Left lung (tissue), 10 donors: ENCODE measurements around the gene SLU7. TPM values are rescaled to one million over a fixed set of nuclear protein-coding genes. Genes with fewer than 3 reads are reported as not detected.
A peak's percentile ranks its signal among the peaks of the same experiment; 100 is the strongest.

ENCODE experiments used
- ATAC-seq: fragments of 200-7000 bp; cut with Tn5 transposase; one replicate; pipeline ENCODE4 v1.9.1; 2020; ENCODE audit warnings: moderate library complexity
- DNase-seq, 4 donors: peaks; one replicate each; pipeline ENCODE4 v3.0.0-alpha.2; 2013 to 2020
- H3K27ac ChIP-seq, 2 donors: fragments of 200-600 bp; sonication (generic) in 1 of 2; one replicate each; pipeline versions ENCODE4 v1.5.0 to v1.8.0; 2020 to 2021
- H3K27me3 ChIP-seq, 2 donors: fragments of 200-600 bp; sonication (generic) in 1 of 2; one replicate each; pipeline versions ENCODE4 v1.5.0 to v1.8.0; 2020 to 2021
- H3K36me3 ChIP-seq, 2 donors: fragments of 200-600 bp; sonication (generic) in 1 of 2; one replicate each; pipeline versions ENCODE4 v1.5.0 to v1.8.0; 2020 to 2021
- H3K4me1 ChIP-seq, 2 donors: fragments of 200-600 bp; one replicate each; pipeline ENCODE4 v1.8.0; 2021
- H3K4me3 ChIP-seq, 2 donors: fragments of 200-600 bp; sonication (generic) in 1 of 2; one replicate each; pipeline versions ENCODE4 v1.5.0 to v1.8.0; 2020 to 2021; ENCODE audit warnings: mild to moderate bottlenecking in 1 of 2
- H3K9me3 ChIP-seq, 2 donors: fragments of 200-600 bp; sonication (generic) in 1 of 2; one replicate each; pipeline versions ENCODE4 v1.5.0 to v1.8.0; 2020 to 2021
- intact Hi-C, 2 donors: fragments of 100-400 bp; cut with DNase I; formaldehyde crosslinking; loops; one replicate each; pipeline versions ENCODE4 v1.11.2 to v1.14.2; 2022
- polyA plus RNA-seq, 6 donors: library from polyadenylated mRNA; unstranded; fragments of 120-200 nt; gene quantifications; one replicate each; pipeline ENCODE4 v1.2.1, GENCODE V29; 2013; ENCODE audit not compliant: insufficient read length in 6 of 6
- total RNA-seq, 2 donors: library from RNA; stranded (reverse); fragmentation: NEBNext Ultra II Directional; extraction: Animal tissue kit (Norgen Biotek cat#: 25700); gene quantifications; one replicate each; pipeline ENCODE4 v1.2.1, GENCODE V29; 2021
- TF ChIP-seq, protein P1 (sequence below), 2 donors: fragments of 200-600 bp; sonication (generic) in 1 of 2; IDR thresholded peaks; one replicate each; pipeline versions ENCODE4 v1.5.0 to v1.8.0; 2021; ENCODE audit warnings: antibody characterized with exemption in 2 of 2
- donor health status: DM: no; HTN: yes; CAD: no.
- donor health status: DM: no; HTN: no; CAD: no.

Gene SLU7
- total and polyA plus RNA-seq, 8 donors = 36.1 to 74.1 (median 58.5) TPM

- H3K4me1 ChIP-seq = peaks cover 7 to 18% of the 10 kb centered on the region in 2 donors
- DNase-seq (no peak), ATAC-seq (no peak)
- H3K27ac ChIP-seq = no peak overlapping the region
- no peaks in the 10 kb centered on the region for H3K36me3 ChIP-seq
- no peak overlapping the region for H3K4me3 ChIP-seq
- intact Hi-C loops = no loop called here
- TF ChIP-seq, protein P1, sequence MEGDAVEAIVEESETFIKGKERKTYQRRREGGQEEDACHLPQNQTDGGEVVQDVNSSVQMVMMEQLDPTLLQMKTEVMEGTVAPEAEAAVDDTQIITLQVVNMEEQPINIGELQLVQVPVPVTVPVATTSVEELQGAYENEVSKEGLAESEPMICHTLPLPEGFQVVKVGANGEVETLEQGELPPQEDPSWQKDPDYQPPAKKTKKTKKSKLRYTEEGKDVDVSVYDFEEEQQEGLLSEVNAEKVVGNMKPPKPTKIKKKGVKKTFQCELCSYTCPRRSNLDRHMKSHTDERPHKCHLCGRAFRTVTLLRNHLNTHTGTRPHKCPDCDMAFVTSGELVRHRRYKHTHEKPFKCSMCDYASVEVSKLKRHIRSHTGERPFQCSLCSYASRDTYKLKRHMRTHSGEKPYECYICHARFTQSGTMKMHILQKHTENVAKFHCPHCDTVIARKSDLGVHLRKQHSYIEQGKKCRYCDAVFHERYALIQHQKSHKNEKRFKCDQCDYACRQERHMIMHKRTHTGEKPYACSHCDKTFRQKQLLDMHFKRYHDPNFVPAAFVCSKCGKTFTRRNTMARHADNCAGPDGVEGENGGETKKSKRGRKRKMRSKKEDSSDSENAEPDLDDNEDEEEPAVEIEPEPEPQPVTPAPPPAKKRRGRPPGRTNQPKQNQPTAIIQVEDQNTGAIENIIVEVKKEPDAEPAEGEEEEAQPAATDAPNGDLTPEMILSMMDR (IDR thresholded peaks at IDR 0.05) = no peak
- H3K27me3 ChIP-seq = peaks cover 0 to 23% of the 10 kb centered on the region in 2 donors
- no peaks in the 10 kb centered on the region for H3K9me3 ChIP-seq
These were observed 52.7 kb downstream of the SLU7 start for GRCh38 chr5:160366230-160366629.

DNA sequence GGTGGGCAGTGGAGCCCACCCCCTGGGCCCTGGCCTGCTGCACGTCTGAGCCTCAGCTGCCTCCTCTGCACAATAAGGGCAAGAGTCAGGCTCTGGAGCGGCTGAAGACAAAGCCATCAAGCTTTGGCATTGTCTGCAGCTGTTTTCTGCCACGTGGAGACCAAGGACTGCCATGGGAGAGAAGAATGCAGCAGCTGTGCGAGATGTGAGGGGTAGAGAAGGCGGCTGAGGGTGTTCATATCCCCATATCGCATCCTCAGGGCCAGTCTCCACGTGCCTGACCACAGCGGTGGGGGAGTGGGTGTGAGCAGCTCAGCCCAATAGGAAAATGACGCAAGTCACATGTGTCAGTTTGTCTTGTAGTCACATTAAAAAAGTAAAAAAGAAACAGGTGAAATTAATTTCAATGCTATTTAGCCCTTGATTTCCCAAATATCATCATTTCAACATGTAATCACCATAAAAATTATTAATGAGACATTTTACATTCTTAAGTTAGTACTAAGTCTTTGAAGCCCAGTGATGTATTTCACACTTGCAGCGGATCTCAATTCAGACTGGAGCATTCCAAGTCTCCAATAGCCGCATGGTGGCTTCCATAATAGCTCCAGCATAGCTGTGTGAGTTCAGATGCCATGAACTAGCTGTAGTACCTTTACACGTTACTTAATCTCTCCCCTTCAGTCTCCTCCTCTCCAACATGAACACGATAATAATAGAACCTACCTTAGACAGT lies 55.1 kb downstream of the SLU7 start:
- H3K36me3 ChIP-seq = no peaks in the 10 kb centered on the region
- DNase-seq (no peak), ATAC-seq (no peak)
- no peaks in the 10 kb centered on the region for H3K27me3 ChIP-seq
- TF ChIP-seq, protein P1 (IDR thresholded peaks at IDR 0.05) = no peak
- peaks cover 6 to 13% of the 10 kb centered on the region in 2 donors for H3K4me1 ChIP-seq
- no peaks in the 10 kb centered on the region for H3K9me3 ChIP-seq
- peak overlapping the region in 1 of 2 donors; percentile 7 for H3K27ac ChIP-seq
- intact Hi-C loops = no loop called here
- no peak overlapping the region for H3K4me3 ChIP-seq

GRCh38 chr5:160363211-160363610 lies 55.7 kb downstream of the SLU7 start:
- Histone ChIP-seq H3K4me3 (no peak overlapping the region), H3K36me3 (no peaks in the 10 kb centered on the region), H3K4me1 (peaks cover 6 to 13% of the 10 kb centered on the region in 2 donors), H3K27me3 (no peaks in the 10 kb centered on the region), H3K27ac (peak overlapping the region in 1 of 2 donors; percentile 39), H3K9me3 (no peaks in the 10 kb centered on the region)
- TF ChIP-seq, protein P1 (IDR thresholded peaks at IDR 0.05) = no peak
- intact Hi-C loops = no loop called here
- ATAC-seq (no peak), DNase-seq (peak in 1 of 4 donors; percentile 41)

DNA sequence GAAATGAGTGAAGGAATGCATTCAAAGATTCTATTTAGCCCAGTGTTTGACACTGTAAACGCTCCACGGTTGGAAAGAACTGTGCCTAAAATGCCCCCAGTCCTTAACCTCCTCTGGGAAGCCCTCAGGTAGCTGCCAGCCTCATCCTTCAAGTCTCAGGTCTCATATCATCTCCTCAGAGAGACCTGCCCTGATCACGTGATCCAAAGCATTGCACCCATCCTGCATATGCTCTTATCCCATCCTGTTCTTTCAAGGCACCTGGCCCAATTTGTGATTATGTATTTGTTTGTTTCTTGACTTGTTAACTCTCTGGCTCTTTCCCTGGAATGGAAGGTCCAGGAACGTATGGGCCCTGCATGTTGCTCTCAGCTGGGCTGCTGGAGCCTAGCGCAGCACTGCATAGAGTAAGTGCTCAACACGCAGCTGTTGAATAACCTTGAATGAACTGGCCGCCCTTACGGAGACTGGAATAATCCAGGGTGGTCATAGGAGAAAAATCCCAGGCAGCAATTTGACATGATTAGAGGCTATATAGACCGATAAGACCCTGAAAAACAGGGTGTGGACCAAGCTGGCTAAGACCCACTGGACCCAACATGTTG lies 57.2 kb downstream of the SLU7 start:
- intact Hi-C loops = no loop called here
- H3K27me3 ChIP-seq = no peaks in the 10 kb centered on the region
- peaks cover 6 to 17% of the 10 kb centered on the region in 2 donors for H3K4me1 ChIP-seq
- TF ChIP-seq, protein P1 (IDR thresholded peaks at IDR 0.05) = no peak
- ATAC-seq = no peak
- no peak overlapping the region for H3K4me3 ChIP-seq
- H3K9me3 ChIP-seq = no peaks in the 10 kb centered on the region
- no peak overlapping the region for H3K27ac ChIP-seq
- no peaks in the 10 kb centered on the region for H3K36me3 ChIP-seq
- no peak for DNase-seq

GRCh38 chr5:160360310-160360709 lies 58.6 kb downstream of the SLU7 start:
- ATAC-seq (no peak), DNase-seq (no peak)
- Histone ChIP-seq H3K27me3 (no peaks in the 10 kb centered on the region), H3K9me3 (no peaks in the 10 kb centered on the region), H3K4me3 (no peak overlapping the region), H3K27ac (peak overlapping the region in 1 of 2 donors; percentile 46), H3K4me1 (peaks cover 6 to 17% of the 10 kb centered on the region in 2 donors), H3K36me3 (no peaks in the 10 kb centered on the region)
- TF ChIP-seq, protein P1 (IDR thresholded peaks at IDR 0.05) = no peak
- intact Hi-C loops = no loop called here
